GM12873 (cell line): ENCODE data around the gene THAP11.

Experiments used
- TF ChIP-seq, protein P1 (sequence below): IDR thresholded peaks from 2 replicates; pipeline ENCODE4 v1.5.1; 2012; ENCODE audit warnings: low read depth, mild to moderate bottlenecking, moderate library complexity, low read length, control low read depth; ENCODE audit not compliant: insufficient read depth; ENCODE audit errors: missing control alignments

Gene THAP11

DNA sequence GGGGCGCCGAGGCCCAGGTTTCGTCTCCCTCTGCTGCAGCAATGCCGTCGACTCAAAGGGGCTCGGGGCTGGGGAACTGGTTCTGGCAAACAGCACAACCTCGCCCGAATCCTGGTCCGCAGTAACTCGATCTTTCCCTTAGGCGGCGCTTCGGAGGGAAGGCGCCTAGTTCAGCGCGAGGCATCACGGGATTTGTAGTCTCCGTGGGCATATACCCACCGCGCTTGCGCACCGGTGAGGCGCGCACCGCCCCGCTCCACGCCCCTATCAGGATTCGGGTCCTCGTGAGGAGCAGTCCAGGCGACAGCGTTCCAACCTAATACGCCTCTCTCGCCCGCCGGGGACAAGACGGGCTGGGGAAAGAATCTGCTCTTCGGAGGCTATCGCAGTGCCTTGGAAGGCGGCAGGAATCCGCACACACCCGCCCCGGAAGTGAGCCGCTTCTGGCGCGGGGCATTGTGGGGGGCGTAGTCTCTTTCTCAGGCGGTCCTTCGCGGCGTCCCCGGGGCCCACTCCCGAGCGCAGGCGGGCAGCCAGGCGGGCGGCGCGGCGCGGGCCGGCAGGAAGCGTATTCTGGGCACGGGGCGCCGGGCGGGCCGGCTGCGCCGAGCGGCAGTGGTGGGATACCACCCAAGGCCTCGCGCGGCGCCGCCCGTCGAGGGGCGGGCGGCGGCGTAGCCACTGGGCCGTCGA is at the start of gene THAP11:
TSS of gene THAP11 (plus strand) at position 505 of the 693 bp plus-strand sequence. CDS start 235 bp downstream, outside the sequence.
- TF ChIP-seq, protein P1, sequence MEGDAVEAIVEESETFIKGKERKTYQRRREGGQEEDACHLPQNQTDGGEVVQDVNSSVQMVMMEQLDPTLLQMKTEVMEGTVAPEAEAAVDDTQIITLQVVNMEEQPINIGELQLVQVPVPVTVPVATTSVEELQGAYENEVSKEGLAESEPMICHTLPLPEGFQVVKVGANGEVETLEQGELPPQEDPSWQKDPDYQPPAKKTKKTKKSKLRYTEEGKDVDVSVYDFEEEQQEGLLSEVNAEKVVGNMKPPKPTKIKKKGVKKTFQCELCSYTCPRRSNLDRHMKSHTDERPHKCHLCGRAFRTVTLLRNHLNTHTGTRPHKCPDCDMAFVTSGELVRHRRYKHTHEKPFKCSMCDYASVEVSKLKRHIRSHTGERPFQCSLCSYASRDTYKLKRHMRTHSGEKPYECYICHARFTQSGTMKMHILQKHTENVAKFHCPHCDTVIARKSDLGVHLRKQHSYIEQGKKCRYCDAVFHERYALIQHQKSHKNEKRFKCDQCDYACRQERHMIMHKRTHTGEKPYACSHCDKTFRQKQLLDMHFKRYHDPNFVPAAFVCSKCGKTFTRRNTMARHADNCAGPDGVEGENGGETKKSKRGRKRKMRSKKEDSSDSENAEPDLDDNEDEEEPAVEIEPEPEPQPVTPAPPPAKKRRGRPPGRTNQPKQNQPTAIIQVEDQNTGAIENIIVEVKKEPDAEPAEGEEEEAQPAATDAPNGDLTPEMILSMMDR: peak; percentile 93

DNA sequence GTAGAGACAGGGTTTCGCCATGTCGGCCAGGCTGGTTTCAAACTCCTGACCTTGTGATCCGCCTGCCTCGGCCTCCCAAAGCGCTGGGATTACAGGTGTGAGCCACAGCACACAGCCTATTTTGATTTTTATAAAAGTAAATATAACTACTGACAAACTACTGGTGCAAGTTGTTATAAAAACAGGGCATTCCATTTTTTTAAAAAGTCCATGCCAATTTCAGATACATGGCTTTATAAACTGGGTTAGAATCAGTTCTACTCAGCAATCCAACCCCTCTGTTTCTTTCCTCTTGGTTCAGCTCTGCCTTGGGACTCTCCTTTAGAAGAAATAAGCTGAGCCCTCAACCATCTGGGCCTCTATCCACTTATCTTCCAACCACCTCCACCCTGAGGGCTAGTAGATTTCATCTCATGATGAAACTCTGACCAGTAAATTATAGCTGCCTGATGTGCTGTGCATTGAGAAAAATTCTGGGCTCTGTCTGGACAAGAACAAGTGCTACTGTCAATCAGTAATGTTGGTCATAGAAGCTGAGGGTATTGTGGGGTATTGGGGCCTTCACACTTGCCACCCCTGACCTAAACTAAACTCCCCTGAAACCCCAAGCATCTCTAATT is 45.9 kb upstream of the THAP11 start:
- TF ChIP-seq, protein P1: no peak

DNA sequence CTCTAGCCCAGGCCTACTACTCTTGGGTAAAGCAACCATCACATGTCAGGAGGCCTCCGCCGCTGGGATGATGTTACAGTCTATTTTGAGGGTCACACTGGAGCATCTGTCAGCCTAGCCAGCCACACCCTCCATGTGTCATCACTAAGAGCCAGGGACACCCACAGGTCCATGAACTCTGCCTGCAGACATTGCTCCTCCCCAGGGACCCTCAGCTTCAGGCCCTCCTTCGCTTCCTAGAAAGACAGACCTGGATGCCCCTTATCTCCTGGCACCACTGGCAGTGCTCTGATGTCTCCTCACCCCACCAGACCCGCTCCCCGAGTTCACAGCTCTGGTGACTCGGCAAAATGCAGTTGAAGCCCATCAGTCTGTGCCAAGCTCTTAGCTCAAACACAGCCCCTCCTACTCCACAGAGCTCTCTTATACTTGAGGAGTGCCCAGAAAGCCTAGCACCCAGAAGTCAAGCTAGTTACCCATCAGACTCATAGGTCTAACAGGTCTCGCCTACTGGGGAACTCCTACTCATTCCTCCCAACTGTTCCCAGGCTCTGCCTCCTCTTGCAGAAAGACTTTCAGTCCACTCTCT is 41.7 kb upstream of the THAP11 start:
- TF ChIP-seq, protein P1: no peak

DNA sequence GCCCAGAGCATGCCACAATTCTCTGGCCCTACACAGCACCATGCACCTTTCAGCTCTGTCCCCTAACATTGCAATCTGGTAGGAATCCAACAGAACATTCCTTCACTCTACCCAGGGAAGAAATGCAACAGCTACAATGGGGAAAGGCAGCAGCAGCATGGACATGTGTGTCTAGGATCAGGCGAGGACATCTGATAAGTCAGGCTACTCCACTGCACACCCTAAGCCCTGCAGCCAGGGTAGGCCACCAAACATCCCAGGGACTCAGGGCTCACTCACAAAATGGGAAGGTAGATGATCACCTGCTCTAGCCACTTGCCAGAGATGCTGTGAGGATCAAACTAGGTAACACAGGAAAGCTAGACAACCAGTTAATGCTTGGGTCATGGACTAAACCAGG is 40.9 kb upstream of the THAP11 start:
- TF ChIP-seq, protein P1: no peak

DNA sequence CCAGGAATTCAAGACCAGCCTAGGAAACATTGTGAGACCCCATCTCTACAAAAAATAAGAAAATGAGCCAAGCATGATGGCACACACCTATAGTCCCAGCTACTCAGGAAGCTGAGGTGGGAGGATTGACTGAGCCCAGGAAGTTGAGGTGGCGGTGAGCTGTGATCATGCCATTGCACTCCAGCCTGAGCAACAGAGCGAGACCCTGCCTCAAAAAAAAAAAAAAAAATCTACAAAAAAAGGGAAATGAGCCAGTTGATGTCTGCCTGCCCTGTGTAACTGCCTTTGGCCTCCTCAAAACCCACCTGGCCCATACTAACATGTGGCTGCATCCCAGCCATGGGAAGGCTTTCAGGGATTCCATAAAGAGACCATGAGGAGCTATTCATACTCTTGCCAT is 40.2 kb upstream of the THAP11 start:
- TF ChIP-seq, protein P1: no peak

DNA sequence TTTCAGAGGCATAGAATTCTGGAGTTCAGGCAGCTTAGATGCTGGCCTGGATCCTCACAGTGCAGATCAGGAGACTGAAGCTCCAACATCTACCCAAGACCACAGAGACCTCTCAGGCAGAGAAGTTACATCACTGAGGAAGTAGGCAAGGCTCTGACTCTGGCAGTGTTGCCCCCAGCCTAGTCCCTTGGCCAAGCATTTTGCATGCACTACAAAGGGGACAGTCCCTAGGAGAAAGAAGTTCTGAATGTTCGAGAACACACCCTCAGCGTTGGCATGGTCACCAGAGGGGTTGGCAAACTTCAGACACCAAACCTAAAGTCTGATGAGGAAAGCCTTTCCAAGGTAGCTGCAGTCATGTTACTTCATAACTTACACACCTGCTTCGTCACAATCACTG is 38.2 kb upstream of the THAP11 start:
- TF ChIP-seq, protein P1: no peak

DNA sequence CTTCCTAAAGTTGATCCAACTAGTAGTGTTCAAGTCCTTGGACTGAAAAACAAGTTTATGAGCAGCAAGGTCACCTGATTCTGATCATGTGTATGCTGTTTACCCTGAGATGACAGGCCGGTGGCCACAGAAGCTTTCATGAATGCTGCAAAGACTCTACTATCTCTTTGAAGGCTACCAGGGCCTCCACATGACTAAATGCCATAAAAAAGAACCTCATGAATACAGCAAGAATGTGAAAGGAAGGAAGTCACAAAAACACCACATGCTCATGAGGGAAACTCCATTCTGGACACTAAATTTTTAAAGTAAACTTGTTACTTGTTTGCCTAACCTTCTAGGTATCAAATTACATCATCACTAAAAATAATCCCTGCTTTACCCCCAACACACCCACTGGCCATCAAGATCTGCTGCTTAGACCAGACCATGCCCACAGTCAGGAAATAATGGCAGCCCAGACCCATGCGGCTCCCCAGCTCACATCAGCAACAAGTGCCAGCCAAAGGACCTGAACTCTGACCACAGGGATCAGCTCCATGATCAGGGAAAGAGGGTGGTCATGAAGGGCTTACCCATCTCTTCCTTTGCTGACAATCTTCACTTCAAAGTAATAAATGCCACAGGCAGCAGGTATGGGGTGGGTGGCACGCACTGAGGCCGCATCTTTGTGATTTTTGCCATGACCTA is 37.1 kb upstream of the THAP11 start:
- TF ChIP-seq, protein P1: no peak
